ENCODE measurements around the gene RGS6.

GRCh38 chr14:71885301-71885700, 46.9 kb upstream of the RGS6 start:
- no peak for TF ChIP-seq GABPA (IDR thresholded peaks at IDR 0.05 in 1 of 2, conservative IDR thresholded peaks at IDR 0.05 in 1 of 2)
- TF ChIP-seq ZBTB33 (IDR thresholded peaks at IDR 0.05), result no peak
- no peak for TF ChIP-seq REST (IDR thresholded peaks at IDR 0.05)
- TF ChIP-seq CTCF (IDR thresholded peaks at IDR 0.05; ENCODE audit: low read depth, low read length, missing input control), result no peak
- TF ChIP-seq HNF4A (conservative IDR thresholded peaks at IDR 0.05), result no peak
- no peak for TF ChIP-seq FOXA1 (IDR thresholded peaks at IDR 0.05)
- no peak for TF ChIP-seq SP1 (IDR thresholded peaks at IDR 0.05)
- no peak for TF ChIP-seq TAF1 (conservative IDR thresholded peaks at IDR 0.05)
- no peak for TF ChIP-seq RXRA (IDR thresholded peaks at IDR 0.05)
- TF ChIP-seq NR2F2 (IDR thresholded peaks at IDR 0.05), result no peak
- TF ChIP-seq MAX (IDR thresholded peaks at IDR 0.05), result no peak
- no peak for TF ChIP-seq YY1 (IDR thresholded peaks at IDR 0.05)
